Measurements from ENCODE around the gene LRRC4C. TPM values are rescaled to one million over a fixed set of nuclear protein-coding genes. Genes with fewer than 3 reads are reported as not detected.
"Not testable (repeated sequence)": the region's sequence is repeated elsewhere in the genome, so short reads cannot be mapped to it uniquely, and the experiment has no call there.

LRRC4C gene
- total RNA-seq, 1 donor from 2014 or later: not detected

DNA sequence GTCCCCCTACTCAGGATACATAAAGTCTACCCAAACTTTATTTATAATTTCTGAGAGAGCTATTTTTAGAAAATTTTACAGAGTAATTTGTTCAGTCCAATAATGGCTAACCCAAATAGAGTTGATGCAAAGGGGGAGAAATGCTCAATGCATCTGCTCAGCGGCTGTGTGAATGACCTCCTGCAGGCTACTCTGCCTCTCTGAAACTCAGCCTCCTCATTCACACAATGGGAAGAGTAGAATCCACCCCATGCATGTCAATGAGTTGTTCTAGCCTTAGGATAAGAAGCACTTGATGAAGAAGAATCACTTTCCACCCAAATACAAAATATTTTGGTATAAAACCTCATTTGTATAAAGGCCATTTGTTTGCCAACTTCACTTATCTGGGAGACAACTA, 1204.0 kb downstream of the LRRC4C start:
- no peak for DNase-seq (ENCODE audit: low read depth)

GRCh38 chr11:40253166-40253565, 1206.3 kb downstream of the LRRC4C start:
- DNase-seq (ENCODE audit: low read depth): no peak

GRCh38 chr11:40252236-40252635, 1207.2 kb downstream of the LRRC4C start:
- no peak for DNase-seq (ENCODE audit: low read depth)

DNA sequence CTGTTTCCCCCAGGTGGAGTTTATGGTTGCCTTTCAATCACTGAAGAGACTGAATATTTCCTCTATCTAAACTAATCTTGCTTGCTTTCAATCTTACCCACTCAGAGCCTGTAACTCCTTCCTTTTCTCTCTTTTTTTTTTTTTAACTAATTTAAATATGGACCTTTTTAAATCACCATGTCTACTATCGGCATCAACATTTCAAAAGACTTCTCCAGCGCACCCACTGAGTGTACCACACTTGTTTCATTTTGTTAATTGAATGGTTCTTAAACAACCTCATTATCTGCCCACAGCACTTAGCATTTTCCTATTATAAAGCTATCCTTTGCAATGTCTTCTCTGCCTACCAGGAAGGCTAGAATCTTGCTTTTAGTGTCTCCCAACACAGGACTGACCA, 1212.5 kb downstream of the LRRC4C start:
- DNase-seq (ENCODE audit: low read depth): no peak

GRCh38 chr11:40241524-40242051, 1217.9 kb downstream of the LRRC4C start:
- DNase-seq (ENCODE audit: low read depth): no peak

- no peak for DNase-seq (ENCODE audit: low read depth)
These were observed 1219.2 kb downstream of the LRRC4C start for GRCh38 chr11:40240284-40240683.

- DNase-seq (ENCODE audit: low read depth): no peak
These were observed 1222.9 kb downstream of the LRRC4C start for GRCh38 chr11:40236526-40236925.

DNA sequence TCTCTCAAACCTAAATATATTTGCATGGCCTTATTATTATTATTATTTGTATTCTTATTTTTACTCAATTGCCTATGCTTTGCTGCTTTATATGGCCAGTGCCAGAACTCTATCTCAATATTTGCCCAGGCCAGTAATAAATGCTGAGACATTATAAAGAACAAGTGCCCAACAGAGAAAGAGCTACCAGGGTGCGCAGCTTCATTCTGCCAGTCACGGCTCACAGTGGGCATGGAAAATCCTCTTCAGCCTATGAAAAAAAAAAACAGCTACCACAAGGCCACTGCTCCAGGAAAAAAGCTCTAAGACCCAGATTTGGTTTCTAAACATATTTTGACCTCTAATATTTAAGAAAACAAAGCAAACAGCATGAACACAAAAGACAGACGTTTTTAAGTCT, 1223.6 kb downstream of the LRRC4C start:
- no peak for DNase-seq (ENCODE audit: low read depth)

- no peak for DNase-seq (ENCODE audit: low read depth)
These were observed 1228.6 kb downstream of the LRRC4C start for GRCh38 chr11:40230821-40231220.

DNA sequence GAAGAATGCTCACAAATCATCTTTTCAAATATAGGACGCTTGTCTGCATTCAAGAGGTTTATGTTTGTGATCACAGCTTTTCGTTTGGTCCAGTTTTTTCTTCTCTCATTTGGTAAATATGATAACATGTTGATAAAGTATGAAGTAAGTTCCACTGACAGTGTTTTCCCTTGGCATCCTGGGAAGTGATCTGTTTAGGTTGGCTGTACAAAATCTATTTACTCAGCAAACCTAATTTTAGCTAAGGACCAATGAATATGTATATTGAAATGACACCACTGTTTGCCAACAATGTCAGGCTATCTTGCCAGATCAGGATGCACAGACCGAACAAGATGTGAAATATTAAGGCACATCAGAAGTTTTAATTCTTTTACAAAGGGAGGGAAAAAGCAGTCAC, 1230.8 kb downstream of the LRRC4C start:
- DNase-seq (ENCODE audit: low read depth): no peak

- DNase-seq (ENCODE audit: low read depth): no peak
These were observed 1231.7 kb downstream of the LRRC4C start for GRCh38 chr11:40227730-40228129.

GRCh38 chr11:40226654-40227053, 1232.8 kb downstream of the LRRC4C start:
- DNase-seq (ENCODE audit: low read depth): no peak

DNA sequence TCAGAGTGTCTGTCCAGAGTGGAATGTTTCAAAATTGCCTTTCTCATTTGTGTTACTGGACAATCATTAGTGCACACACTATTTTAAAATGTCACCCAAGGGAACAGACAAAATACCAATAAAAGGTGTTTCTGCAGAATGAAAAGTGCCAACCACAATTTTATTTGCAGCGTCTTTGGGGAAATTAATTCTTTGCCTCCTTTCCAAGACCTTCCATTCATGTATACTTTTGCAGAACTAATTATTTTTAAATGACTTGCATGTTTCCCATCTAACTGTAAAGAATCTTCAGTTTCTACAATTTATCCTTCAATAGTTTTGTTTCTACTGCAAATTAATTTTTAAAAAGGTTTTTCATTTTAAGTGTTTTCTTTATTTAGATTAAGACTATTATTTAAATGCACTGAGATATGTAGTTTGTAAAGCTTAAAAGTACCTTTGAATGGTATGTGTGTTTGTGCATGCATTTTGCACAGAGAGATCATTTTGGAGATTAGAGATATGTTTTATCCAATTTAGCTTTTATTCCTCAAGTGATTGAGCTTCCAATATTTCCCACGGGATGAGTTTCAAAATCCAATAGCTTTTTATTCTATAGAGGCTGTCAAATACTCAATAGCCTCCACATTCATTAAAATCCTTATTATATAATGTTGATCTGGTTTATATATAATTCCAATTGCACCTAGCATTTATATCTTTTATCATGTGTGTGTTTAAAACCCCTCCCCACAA, 1235.7 kb downstream of the LRRC4C start:
- DNase-seq (ENCODE audit: low read depth): no peak

DNA sequence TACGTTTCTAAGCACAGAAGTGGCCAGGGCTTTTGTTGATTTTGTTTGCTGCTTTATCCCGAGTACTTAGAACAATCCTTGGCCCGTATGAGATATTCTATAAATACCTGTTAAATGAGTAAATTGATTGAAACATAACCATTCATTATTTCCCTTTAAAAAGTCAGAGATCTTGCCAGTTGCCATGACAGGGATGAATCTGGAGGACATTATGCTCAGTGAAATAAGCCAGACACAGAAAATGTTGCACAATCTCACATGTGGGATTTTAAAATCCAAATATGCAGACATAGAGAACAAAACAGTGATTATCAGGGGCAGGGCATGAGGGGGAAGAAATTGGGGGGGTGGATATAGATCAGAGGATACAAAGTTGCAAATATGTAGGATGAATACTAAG, 1240.1 kb downstream of the LRRC4C start:
- DNase-seq (ENCODE audit: low read depth): no peak

- no peak for DNase-seq (ENCODE audit: low read depth)
These were observed 1243.9 kb downstream of the LRRC4C start for GRCh38 chr11:40215556-40215955.

DNA sequence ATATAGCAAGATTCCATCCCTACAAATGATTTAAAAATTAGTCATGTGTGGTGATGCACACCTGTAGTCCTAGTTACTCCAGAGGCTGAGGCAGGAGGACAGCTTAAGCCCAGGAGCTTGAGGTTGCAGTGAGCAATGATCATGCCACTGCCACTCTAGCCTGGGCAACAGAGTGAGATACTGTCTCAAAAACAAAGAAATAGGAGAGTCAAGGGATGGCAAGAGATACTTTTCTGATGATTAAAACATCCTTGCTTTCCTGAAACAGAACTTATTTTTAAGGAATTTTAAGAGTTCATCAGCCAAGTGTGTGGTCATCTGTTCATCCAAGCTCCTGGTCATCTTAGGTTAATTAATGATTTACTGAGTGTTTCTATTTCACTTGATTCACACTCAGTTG, 1252.0 kb downstream of the LRRC4C start:
- DNase-seq (ENCODE audit: low read depth): no peak

DNA sequence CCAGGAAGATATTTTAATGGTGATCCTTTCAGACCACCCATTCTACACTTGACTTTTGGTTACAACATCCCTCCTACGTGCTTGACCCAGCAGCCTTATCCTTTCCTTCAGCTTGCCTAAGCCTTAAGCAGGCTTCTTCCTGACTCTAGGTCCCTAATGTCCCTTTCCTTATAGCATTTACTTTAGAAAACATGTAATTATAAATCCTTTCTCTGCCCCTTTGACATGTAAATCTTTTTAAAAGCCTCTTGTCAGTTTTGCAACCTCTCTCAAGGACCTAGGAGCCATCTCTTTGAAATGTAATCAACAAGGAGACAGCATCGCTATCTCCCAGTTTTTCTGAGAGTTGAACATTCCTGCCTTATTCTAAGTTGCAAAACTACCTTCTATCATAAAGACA, 1255.2 kb downstream of the LRRC4C start:
- no peak for DNase-seq (ENCODE audit: low read depth)

DNA sequence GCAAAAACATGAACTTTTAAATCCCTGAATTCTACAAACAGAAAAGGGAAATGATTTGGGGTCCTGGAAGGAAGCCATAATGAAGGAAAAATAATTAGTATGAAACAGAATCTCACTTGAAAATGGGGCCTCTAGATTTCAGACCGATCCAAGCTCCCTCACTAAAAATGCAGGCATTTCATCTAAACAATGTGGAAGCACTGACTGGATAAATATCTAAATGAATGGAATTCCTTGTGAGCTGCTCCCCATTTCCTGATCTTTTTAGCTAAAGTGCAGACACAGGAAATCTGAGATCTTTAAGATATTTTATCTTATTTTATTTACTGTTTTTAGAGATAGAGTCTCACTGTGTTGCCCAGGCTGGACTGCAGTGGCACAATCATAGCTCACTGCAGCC, 1255.8 kb downstream of the LRRC4C start:
- no peak for DNase-seq (ENCODE audit: low read depth)

- DNase-seq (ENCODE audit: low read depth): no peak
These were observed 1256.7 kb downstream of the LRRC4C start for GRCh38 chr11:40202589-40203270.

DNA sequence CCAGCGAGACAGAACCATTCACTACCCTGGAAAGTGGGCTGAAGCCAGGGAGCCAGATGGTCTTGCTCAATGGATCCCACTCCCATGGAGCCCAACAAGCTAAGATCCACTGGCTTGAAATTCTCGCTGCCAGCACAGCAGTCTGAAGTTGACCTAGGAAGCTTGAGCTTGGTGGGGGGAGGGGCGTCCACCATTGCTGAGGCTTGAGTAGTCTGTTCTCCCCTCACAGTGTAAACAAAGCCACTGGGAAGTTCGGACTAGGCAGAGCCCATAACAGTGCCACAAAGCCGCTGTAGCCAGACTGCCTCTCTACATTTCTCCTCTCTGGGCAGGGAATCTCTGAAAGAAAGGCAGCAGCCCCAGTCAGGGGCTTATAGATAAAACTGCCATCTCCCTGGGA, 1266.9 kb downstream of the LRRC4C start:
- not testable (repeated sequence) for DNase-seq (ENCODE audit: low read depth)

GRCh38 chr11:40190294-40190693, 1269.2 kb downstream of the LRRC4C start:
- DNase-seq (ENCODE audit: low read depth): no peak

- no peak for DNase-seq (ENCODE audit: low read depth)
These were observed 1270.6 kb downstream of the LRRC4C start for GRCh38 chr11:40188848-40189247.

GRCh38 chr11:40187295-40187694, 1272.2 kb downstream of the LRRC4C start:
- no peak for DNase-seq (ENCODE audit: low read depth)

Measured in myocyte (in vitro differentiated cells).